Neural progenitor cell (in vitro differentiated cells): ENCODE results near the gene GNG10.

Experiments used
- CTCF ChIP-seq: fragments of 200-600 bp; sonication (generic); IDR thresholded peaks from 2 replicates; pipeline ENCODE4 v1.5.1; 2017; ENCODE audit warnings: antibody characterized with exemption, mild to moderate bottlenecking
- EZH2 ChIP-seq: fragments of 200-600 bp; sonication (generic); IDR thresholded peaks from 2 replicates; pipeline ENCODE4 v1.6.1; 2017; ENCODE audit warnings: antibody characterized with exemption, mild to moderate bottlenecking, moderate library complexity

- no peak for TF ChIP-seq CTCF
- no peak for TF ChIP-seq EZH2
Measured at GRCh38 chr9:111674319-111674718, 12.9 kb downstream of the GNG10 start.
